Loucy (cell line): ENCODE data around the gene CABP4.

Experiments
- H2AFZ ChIP-seq: fragments of 200-600 bp; sonication (generic); 2 replicates; pipeline ENCODE4 v1.6.0; 2016; ENCODE audit warnings: antibody characterized with exemption, mild to moderate bottlenecking, low read length, moderate library complexity
- H3F3A ChIP-seq: fragments of 200-600 bp; 2 replicates; pipeline ENCODE4 v1.6.0; 2016; ENCODE audit warnings: antibody characterized with exemption, low read depth, mild to moderate bottlenecking
- H3K27me3 ChIP-seq: fragments of 200-600 bp; sonication (generic); 2 replicates; pipeline ENCODE4 v1.6.1; 2014; ENCODE audit warnings: low read length, mild to moderate bottlenecking; ENCODE audit not compliant: insufficient read depth, poor library complexity, severe bottlenecking
- H3K36me3 ChIP-seq: fragments of 200-600 bp; sonication (generic); 2 replicates; pipeline ENCODE4 v1.6.1; 2016; ENCODE audit warnings: low read length; ENCODE audit not compliant: insufficient read depth
- H3K4me1 ChIP-seq: fragments of 200-600 bp; sonication (generic); 2 replicates; pipeline ENCODE4 v1.5.1; 2014; ENCODE audit warnings: low read length, mild to moderate bottlenecking; ENCODE audit not compliant: insufficient read depth, poor library complexity, severe bottlenecking
- H3K4me2 ChIP-seq: fragments of 200-600 bp; sonication (generic); 2 replicates; pipeline ENCODE4 v1.6.0; 2014; ENCODE audit warnings: antibody characterized with exemption, low read length, low read depth, mild to moderate bottlenecking; ENCODE audit not compliant: poor library complexity, severe bottlenecking
- H3K4me3 ChIP-seq: fragments of 200-600 bp; sonication (generic); 2 replicates; pipeline ENCODE4 v1.5.1; 2014; ENCODE audit warnings: low read length, mild to moderate bottlenecking, mixed read lengths; ENCODE audit not compliant: poor library complexity, severe bottlenecking
- H3K79me2 ChIP-seq: fragments of 200-600 bp; sonication (generic); 2 replicates; pipeline ENCODE4 v1.6.1; 2014; ENCODE audit warnings: low read length; ENCODE audit not compliant: insufficient read depth
- H3K9ac ChIP-seq: fragments of 200-600 bp; sonication (generic); 2 replicates; pipeline ENCODE4 v1.6.0; 2014; ENCODE audit warnings: mild to moderate bottlenecking, low read depth, low read length, moderate library complexity; ENCODE audit not compliant: poor library complexity, severe bottlenecking
- H3K9me2 ChIP-seq: fragments of 200-600 bp; sonication (generic); replicated peaks from 2 replicates; pipeline ENCODE4 v1.6.1; 2016; ENCODE audit warnings: low read depth, low read length, mixed read lengths
- H3K9me3 ChIP-seq: fragments of 200-600 bp; sonication (generic); 2 replicates; pipeline ENCODE4 v1.6.1; 2014; ENCODE audit warnings: mild to moderate bottlenecking, antibody characterized with exemption, low read length, low read depth; ENCODE audit not compliant: insufficient read depth
- H4K20me1 ChIP-seq: fragments of 200-600 bp; sonication (generic); 2 replicates; pipeline ENCODE4 v1.6.0; 2014; ENCODE audit warnings: antibody characterized with exemption, low read length, mild to moderate bottlenecking; ENCODE audit not compliant: insufficient read depth, poor library complexity, severe bottlenecking
- CTCF ChIP-seq: fragments of 200-600 bp; sonication (generic); conservative IDR thresholded peaks from 2 replicates; pipeline ENCODE4 v1.5.1; 2014; ENCODE audit warnings: mild to moderate bottlenecking, antibody characterized with exemption, low read length
- EZH2phosphoT487 ChIP-seq: fragments of 200-600 bp; IDR thresholded peaks from 2 replicates; pipeline ENCODE4 v1.6.1; 2018; ENCODE audit warnings: antibody characterized with exemption, mild to moderate bottlenecking, moderate library complexity, borderline replicate concordance

The CABP4 gene

GRCh38 chr11:67507242-67507863 is 52.2 kb downstream of the CABP4 start:
- Histone ChIP-seq H3K27me3 (no peaks in the 10 kb centered on the region), H3K4me3 (peak overlapping the region; percentile 86), H3K9me3 (no peaks in the 10 kb centered on the region), H3K9ac (peak overlapping the region; percentile 74), H3K36me3 (no peaks in the 10 kb centered on the region), H4K20me1 (peaks cover 31% of the 10 kb centered on the region), H3F3A (peaks cover 6% of the 10 kb centered on the region), H3K4me2 (peak overlapping the region; percentile 98), H2AFZ (peak overlapping the region; percentile 56; the same call in 1 of the 2 replicates), H3K9me2 (no peaks in the 10 kb centered on the region), H3K79me2 (peaks cover 38% of the 10 kb centered on the region), H3K4me1 (peaks cover 36% of the 10 kb centered on the region)
- TF ChIP-seq EZH2phosphoT487 (no peak), CTCF (no peak)

GRCh38 chr11:67507864-67508485 is 52.8 kb downstream of the CABP4 start, which contains the start of gene CDK2AP2:
Gene CDK2AP2, minus strand, starts transcription at chr11:67508162. Its CDS starts 80 bp downstream, at chr11:67508082.
- peaks cover 6% of the 10 kb centered on the region for H3F3A ChIP-seq
- peaks cover 31% of the 10 kb centered on the region for H4K20me1 ChIP-seq
- peak within 1 kb of the TSS; percentile 78 for H3K9ac ChIP-seq
- peak within 1 kb of the TSS; percentile 89 for H2AFZ ChIP-seq
- H3K4me1 ChIP-seq, result peaks cover 36% of the 10 kb centered on the region
- H3K79me2 ChIP-seq, result peaks cover 32% of the 10 kb centered on the region
- H3K4me3 ChIP-seq, result peak within 1 kb of the TSS; percentile 86
- no peaks in the 10 kb centered on the region for H3K36me3 ChIP-seq
- H3K9me3 ChIP-seq, result no peaks in the 10 kb centered on the region
- no peaks in the 10 kb centered on the region for H3K27me3 ChIP-seq
- peak within 1 kb of the TSS; percentile 98 for H3K4me2 ChIP-seq
- TF ChIP-seq CTCF, result no peak
- TF ChIP-seq EZH2phosphoT487, result no peak
- H3K9me2 ChIP-seq, result no peaks in the 10 kb centered on the region

- no peaks in the 10 kb centered on the region for H3K27me3 ChIP-seq
- H3K4me2 ChIP-seq, result peak overlapping the region; percentile 97
- peak overlapping the region; percentile 78 for H3K9ac ChIP-seq
- no peaks in the 10 kb centered on the region for H3K9me3 ChIP-seq
- H3F3A ChIP-seq, result peaks cover 6% of the 10 kb centered on the region
- H3K36me3 ChIP-seq, result no peaks in the 10 kb centered on the region
- H3K4me3 ChIP-seq, result peak overlapping the region; percentile 86
- no peak for TF ChIP-seq EZH2phosphoT487
- no peak for TF ChIP-seq CTCF
- peaks cover 33% of the 10 kb centered on the region for H3K4me1 ChIP-seq
- peaks cover 26% of the 10 kb centered on the region for H3K79me2 ChIP-seq
- no peaks in the 10 kb centered on the region for H3K9me2 ChIP-seq
- peaks cover 26% of the 10 kb centered on the region for H4K20me1 ChIP-seq
- H2AFZ ChIP-seq, result peak overlapping the region; percentile 89
Observed at GRCh38 chr11:67508486-67509121, 53.5 kb downstream of the CABP4 start.
